HG03432 (cell line): ENCODE data around the gene DNASE1L2.

Experiments
- ATAC-seq: cut with Tn5 transposase; IDR thresholded peaks from one replicate; pipeline ENCODE4 v1.9.1; 2021; ENCODE audit warnings: mild to moderate bottlenecking, moderate library complexity; ENCODE audit not compliant: unreplicated experiment

DNASE1L2 gene

DNA sequence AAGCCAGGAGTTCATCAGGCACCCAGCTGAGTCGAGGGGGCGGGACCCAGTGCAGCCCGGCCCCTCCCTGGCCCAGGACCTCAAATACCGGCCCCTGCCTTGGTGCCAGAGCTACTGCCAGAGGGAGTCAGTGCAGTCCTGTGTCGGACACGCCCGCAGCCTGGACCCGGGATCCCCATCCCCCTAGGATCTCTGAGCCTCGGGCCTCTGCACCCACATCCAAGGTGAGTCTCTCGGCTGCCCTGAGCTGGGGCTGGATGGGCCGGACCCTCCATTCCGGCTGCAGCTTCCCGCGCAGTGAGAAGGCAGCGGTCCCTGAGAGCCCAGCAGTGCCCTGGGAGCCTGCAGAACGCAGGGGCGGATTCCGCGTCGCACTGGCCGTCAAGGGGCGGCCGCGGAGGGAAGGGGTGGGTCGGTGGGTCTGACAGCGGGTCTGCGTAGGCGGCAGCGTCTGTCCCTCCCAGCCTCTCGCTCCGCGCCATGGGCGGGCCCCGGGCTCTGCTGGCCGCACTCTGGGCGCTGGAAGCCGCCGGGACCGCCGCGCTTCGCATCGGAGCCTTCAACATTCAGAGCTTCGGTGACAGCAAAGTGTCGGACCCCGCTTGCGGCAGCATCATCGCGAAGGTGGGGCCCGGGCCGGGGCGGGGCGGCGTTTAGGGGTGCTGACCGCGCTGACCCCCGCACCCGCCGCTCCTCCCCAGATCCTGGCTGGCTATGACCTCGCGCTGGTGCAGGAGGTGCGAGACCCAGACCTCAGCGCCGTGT lies at the start of gene DNASE1L2:
DNASE1L2 (plus strand) TSS at position 108 of the 765 bp plus-strand sequence; CDS start at position 481, 373 bp downstream.
- ATAC-seq, result no peak

GRCh38 chr16:2186505-2186904 lies 49.7 kb upstream of the DNASE1L2 start:
- no peak for ATAC-seq

GRCh38 chr16:2187212-2187611 lies 49.0 kb upstream of the DNASE1L2 start:
- ATAC-seq, result no peak

- ATAC-seq, result no peak
Measured at GRCh38 chr16:2188395-2188794, 47.8 kb upstream of the DNASE1L2 start.

DNA sequence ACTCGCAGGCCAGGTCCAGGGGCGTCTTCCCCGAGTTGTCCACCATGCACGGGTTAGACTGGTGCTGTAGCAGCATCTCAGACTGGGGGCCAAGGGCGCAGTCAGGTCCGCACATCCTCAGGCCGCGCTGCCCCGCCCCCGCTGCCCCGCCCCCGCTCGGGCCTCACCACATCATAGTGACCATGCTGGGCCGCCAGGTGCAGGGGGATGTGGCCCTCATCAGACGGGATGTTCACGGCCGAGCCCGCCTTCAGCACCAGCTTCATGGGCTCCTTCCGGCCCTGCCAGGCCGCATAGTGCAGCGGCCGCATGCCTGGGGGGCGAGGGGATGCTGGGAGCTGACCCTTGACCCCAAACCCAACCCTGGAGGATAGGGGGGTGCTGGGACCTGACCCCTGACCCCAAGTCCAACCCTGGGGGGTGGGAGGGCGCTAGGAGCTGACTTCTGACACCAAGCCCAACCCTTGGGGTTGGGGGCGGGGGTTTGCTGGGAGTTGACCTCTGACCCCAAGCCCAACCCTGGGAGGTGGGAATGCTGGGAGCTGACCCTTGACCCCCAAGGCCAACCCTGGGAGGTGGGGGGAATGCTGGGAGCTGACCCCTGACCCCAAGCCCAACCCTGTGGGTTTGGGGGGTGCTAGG lies 46.9 kb upstream of the DNASE1L2 start:
- no peak for ATAC-seq

- no peak for ATAC-seq
Measured at GRCh38 chr16:2190002-2190658, 46.1 kb upstream of the DNASE1L2 start.

GRCh38 chr16:2190659-2191445 lies 45.4 kb upstream of the DNASE1L2 start:
- no peak for ATAC-seq

DNA sequence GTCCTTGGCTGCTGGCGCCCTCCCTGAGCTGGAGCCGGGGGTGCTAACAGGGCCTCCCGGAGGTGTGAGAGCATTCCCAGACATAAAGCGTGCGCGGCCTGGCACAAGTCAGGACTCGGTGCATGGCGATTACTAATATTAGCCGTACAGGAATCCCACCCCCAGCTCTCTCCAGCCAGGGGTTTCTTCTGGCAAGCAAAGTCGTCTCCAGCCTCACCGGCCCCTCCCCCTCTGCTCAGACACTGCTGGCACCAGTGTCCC lies 44.9 kb upstream of the DNASE1L2 start:
- no peak for ATAC-seq

DNA sequence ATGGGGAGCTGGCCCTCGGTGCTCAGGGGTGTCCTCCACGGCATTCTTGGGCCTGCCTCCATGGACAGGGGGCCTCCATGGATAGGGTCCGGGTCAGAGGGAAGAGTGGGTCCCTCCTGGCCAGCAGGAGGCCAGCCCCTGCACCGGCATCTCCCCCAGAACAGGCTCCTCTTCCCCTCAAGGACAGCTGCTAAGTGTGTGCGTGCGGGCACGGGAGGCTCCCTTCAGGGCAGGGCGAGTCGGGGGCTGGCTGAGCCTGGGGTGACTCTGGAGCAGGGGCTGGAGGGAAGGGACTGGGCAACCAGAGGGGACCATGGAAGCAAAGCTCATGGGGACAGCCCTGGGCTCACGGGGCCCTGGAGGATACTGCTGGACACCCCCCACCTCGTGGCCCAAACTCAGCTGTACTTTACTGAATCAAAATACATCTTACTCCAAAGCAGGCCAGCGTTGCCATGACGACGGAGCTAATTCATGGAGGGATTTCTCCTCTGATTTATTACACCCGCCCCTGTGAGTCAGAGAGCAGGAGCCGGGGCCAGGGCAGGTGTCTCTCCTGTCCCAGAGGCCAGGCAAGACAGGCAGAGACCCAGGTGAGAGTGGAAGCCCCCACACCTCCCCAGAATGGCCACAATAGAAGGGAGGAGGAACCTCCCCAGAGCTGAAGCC lies 41.9 kb upstream of the DNASE1L2 start:
- no peak for ATAC-seq

DNA sequence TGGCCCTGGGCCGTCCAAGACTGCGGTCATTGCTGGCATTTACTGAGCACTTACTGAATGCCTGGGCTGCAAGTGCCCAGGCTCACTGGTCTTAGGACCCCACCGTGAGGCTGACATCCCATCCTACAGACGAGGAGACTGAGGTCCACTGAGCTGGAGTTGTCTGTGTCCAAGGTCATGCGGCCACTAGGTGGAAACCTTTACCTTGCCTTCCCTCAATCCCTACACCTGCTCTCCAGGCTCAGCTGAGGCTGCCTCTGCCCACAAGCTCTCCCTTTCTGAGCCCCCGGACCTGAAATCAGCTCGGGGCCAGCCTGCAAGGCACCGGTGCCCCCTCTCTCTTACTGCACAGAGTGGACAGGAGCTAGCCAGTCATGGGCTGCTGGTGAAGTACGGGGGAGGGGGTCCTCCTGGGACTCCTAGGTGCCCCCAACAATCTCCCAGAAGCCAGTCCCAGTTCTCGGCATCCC lies 41.4 kb upstream of the DNASE1L2 start:
- no peak for ATAC-seq

DNA sequence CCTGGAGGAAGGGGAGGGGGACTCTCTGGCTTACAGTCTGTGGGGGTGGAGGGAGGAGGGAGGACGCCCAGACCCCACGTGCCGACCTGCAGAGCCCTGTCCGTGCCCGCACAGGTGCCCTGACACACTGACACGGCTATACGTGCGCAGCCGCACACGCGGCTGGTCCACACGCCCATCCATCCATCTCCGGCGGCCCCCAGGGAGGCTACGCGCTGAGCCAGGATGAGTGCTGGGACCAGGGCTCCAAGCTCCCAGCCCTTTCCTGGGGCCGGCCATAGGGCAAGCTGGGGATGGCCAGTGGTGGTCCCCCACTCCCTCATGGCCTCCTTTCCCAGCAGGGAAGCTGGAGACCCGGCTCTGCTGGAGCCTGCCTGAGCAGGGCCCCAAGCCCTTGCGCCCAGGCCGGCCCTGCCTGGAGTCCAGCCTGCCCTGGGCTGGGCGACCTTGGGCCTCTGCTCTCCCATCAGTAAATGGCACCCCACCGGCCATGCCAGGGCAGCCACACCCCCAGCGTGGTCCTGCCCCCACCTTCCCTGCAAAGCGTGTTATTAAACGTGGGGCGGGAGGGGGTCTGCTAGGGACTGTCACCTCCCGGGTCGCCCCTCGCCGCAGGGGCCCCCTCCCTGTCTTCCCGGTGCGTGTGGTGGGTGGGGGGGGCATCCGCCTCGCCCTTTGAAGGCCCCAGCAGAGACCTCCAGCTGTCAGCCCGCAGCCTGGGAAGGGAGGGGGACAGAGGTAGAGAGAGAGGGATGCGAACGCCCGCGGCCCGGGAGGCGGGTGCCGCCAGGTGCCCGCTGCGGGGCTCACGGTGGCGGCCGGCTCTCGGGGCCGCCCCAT lies 40.7 kb upstream of the DNASE1L2 start:
- no peak for ATAC-seq

- ATAC-seq, result no peak
Measured at GRCh38 chr16:2196162-2196980, 39.9 kb upstream of the DNASE1L2 start, which contains the start of gene CASKIN1. CASKIN1 (minus strand) TSS chr16:2196605; CDS start chr16:2196432, 173 bp downstream.

DNA sequence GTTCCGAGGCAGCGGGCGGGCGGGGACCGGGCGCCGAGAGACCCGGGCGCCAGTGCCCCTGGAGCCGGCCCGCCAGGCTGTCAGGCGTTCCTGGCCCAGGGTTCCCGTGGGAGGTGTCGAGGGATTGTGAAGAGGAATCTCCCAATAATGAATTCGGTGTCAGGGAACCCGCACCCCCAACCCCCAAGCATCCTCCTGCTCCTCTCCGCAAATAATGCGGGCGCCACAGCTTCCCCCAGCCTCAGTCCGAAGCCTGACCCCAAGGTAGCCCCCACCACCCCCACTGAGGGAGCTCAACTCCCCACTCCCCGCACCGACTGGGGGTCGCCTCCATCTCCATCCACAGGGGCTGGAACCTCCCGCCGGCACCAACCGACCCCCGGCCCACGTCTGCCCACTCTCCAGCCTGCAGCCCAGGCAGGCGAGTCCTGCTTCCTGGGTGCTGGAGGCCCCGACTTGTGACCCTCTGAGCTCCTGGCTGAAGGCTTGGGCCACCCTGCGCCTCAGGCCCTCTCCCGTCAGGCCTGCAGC lies 39.2 kb upstream of the DNASE1L2 start:
- no peak for ATAC-seq

GRCh38 chr16:2197765-2198164 lies 38.5 kb upstream of the DNASE1L2 start:
- ATAC-seq, result no peak

DNA sequence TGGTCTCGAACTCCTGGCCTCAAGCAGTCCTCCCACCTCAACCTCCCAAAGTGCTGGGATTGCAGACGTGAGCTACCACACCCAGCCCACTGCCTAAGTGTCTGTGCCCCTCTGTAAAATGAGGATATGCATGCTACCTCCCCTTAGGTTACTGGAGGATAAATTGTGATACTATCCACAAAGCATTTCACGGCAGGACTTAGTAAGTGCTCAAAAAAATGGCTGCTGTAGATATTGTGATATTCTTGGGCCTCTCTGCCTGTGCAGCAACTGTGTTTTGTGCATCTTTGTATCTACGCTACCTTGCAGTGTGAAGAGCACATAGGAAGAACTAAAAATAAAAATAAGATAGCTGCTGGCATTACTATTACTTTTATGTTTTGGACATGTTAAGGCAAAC lies 38.0 kb upstream of the DNASE1L2 start:
- ATAC-seq, result no peak

- ATAC-seq, result no peak
Measured at GRCh38 chr16:2199095-2199494, 37.1 kb upstream of the DNASE1L2 start.

- no peak for ATAC-seq
Measured at GRCh38 chr16:2199621-2200139, 36.6 kb upstream of the DNASE1L2 start.

- ATAC-seq, result no peak
Measured at GRCh38 chr16:2200313-2200712, 35.9 kb upstream of the DNASE1L2 start.
